Pancreas (tissue), 10 donors: Measurements from ENCODE around the gene MCTP2. TPM values are rescaled to one million over a fixed set of nuclear protein-coding genes. Genes with fewer than 3 reads are reported as not detected.

Experiments used
- ATAC-seq, 4 donors: fragments of 200-7000 bp; cut with Tn5 transposase; one replicate each; pipeline versions ENCODE4 v1.8.0 to v1.9.1; 2020; ENCODE audit warnings: mild to moderate bottlenecking in 4 of 4, moderate library complexity in 4 of 4
- DNase-seq, 6 donors: peaks; one replicate each; pipeline ENCODE4 v3.0.0-alpha.2; 2020
- FAIRE-seq: peaks from 2 replicates; lab custom pipeline; 2012; peaks lifted over from hg19 to GRCh38; lab: Jason Lieb, UNC
- H3K27ac ChIP-seq, 4 donors: fragments of 200-600 bp; sonication (generic); 1 replicate in 3 of 4; 2 replicates in 1 of 4; pipeline versions ENCODE4 v1.5.0 to v1.8.0; 2020
- H3K27me3 ChIP-seq, 4 donors: fragments of 200-600 bp; one replicate each; pipeline ENCODE4 v1.8.0; 2021
- H3K36me3 ChIP-seq, 3 donors: fragments of 200-600 bp; sonication (generic) in 1 of 3; one replicate each; pipeline versions ENCODE4 v1.5.0 to v1.8.0; 2020 to 2021
- H3K4me1 ChIP-seq, 3 donors: fragments of 200-600 bp; one replicate each; pipeline ENCODE4 v1.8.0; 2021
- H3K4me3 ChIP-seq, 4 donors: fragments of 200-600 bp; sonication (generic) in 2 of 4; one replicate each; pipeline versions ENCODE4 v1.5.0 to v1.8.0; 2020 to 2021
- H3K9me3 ChIP-seq, 4 donors: fragments of 200-600 bp; one replicate each; pipeline ENCODE4 v1.8.0; 2021
- WGBS, 2 donors: extraction: QIAGEN DNeasy Blood & Tissue Kit; methylation state at CpG; one replicate each; pipeline ENCODE4 v1.1.7; 2013; 5-methylcytosine and 5-hydroxymethylcytosine counted together
- intact Hi-C, 3 donors: fragments of 100-400 bp; cut with DNase I; formaldehyde crosslinking; loops; one replicate each; pipeline versions ENCODE4 v1.11.1 to v1.14.2; 2022
- polyA plus RNA-seq, 2 donors: library from polyadenylated mRNA; stranded (reverse); fragments of 200-250 nt; gene quantifications; one replicate each; pipeline ENCODE4 v1.2.3, GENCODE V29; 2013
- total RNA-seq, 6 donors: library from RNA; stranded (reverse); fragmentation: NEBNext Ultra II Directional in 4 of 6; extraction: Animal tissue kit (Norgen Biotek cat#: 25700) in 4 of 6; gene quantifications; one replicate each; pipeline versions ENCODE4 v1.2.1 to v1.2.4, GENCODE V29; 2021 to 2023
- TF ChIP-seq, protein P1 (sequence below), 4 donors: fragments of 200-600 bp; sonication (generic) in 3 of 4; IDR thresholded peaks; one replicate each; pipeline versions ENCODE4 v1.5.0 to v1.8.0; 2021; ENCODE audit warnings: antibody characterized with exemption in 4 of 4
- donor health status: healthy with polysubstance abuse.
- donor health status: DM: no; HTN: no; CAD: no; lungs with moderate emphysema.
- donor health status: DM: no; HTN: no; CAD: no.
- donor health status: control.
- donor health status: control.
- donor health status: Bipolar disorder and iron deficiency.
- donor health status: DM: yes; HTN: yes; CAD: no.
- donor health status: DM: no; HTN: no; CAD: no.
- donor health status: DM: no; HTN: no; CAD: no.
- donor health status: DM: yes; HTN: yes; CAD: no.

MCTP2 gene
- total and polyA plus RNA-seq, 8 donors, result 3.7 to 21.4 (median 14.7) TPM

DNA sequence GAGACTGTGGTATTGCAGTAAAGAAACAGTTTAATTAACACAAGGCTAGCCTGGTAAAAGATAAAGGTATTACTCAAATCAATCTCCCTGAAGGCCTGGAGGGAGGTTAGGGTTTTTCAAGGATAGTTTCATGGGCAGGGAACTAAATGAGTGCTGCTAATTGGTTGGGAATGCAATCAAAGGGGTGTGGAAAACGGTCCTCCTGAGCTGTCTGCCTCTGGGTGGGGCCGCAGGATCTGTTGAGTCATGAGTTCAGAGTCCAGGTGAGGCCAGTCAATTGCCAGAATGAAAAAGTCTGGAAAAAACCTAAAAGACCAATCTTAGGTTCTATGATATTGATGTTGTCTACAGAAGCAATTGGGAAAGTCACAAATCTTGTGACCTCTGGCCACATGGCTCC, 293.2 kb downstream of the MCTP2 start:
- intact Hi-C loops, result no loop called here
- TF ChIP-seq, protein P1, sequence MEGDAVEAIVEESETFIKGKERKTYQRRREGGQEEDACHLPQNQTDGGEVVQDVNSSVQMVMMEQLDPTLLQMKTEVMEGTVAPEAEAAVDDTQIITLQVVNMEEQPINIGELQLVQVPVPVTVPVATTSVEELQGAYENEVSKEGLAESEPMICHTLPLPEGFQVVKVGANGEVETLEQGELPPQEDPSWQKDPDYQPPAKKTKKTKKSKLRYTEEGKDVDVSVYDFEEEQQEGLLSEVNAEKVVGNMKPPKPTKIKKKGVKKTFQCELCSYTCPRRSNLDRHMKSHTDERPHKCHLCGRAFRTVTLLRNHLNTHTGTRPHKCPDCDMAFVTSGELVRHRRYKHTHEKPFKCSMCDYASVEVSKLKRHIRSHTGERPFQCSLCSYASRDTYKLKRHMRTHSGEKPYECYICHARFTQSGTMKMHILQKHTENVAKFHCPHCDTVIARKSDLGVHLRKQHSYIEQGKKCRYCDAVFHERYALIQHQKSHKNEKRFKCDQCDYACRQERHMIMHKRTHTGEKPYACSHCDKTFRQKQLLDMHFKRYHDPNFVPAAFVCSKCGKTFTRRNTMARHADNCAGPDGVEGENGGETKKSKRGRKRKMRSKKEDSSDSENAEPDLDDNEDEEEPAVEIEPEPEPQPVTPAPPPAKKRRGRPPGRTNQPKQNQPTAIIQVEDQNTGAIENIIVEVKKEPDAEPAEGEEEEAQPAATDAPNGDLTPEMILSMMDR (IDR thresholded peaks at IDR 0.05), result no peak
- 51 to 78% methylated on average over 2 of the region's 2 CpGs for WGBS, 2 donors
- ATAC-seq (no peak), FAIRE-seq (no peak), DNase-seq (no peak)
- no peaks in the 10 kb centered on the region for H3K9me3 ChIP-seq
- H3K27ac ChIP-seq, result no peak overlapping the region
- H3K4me3 ChIP-seq, result no peak overlapping the region
- H3K27me3 ChIP-seq, result no peaks in the 10 kb centered on the region
- no peaks in the 10 kb centered on the region for H3K4me1 ChIP-seq
- no peaks in the 10 kb centered on the region for H3K36me3 ChIP-seq

DNA sequence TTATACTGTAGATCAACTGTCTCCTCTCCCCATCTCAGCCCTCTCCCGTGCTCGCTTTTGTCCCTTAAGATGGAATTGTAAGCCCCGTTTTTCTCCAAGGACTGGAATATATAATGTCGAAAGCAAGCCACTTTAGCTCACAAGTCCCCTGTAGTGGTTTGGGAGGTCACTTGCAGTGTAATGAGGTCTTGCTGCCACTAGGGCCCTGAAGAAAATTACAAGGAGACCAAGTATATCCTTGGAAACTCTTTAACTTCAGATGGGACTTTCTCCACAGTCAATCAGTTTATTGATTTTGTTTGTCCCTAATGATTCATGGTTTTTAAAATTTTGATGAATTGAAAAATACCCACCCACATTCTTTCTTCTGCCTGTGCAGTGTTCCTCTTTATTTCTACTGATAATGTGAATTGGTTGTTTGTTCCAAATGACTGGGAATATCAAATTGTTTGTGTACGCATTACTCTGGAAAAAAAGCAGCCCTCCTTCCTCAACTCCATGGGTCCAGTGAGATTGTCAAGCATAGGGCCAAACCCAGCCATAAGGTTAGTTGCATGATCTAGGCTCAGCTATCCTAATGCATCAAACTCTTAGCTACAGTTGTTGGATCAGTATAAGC, 294.8 kb downstream of the MCTP2 start:
- H3K36me3 ChIP-seq, result no peaks in the 10 kb centered on the region
- WGBS, 2 donors, result 51 to 55% methylated on average over 5 of the region's 5 CpGs
- no peaks in the 10 kb centered on the region for H3K9me3 ChIP-seq
- ATAC-seq, result no peak
- H3K27me3 ChIP-seq, result no peaks in the 10 kb centered on the region
- H3K4me3 ChIP-seq, result no peak overlapping the region
- FAIRE-seq, result no peak
- DNase-seq, result no peak
- no peak overlapping the region for H3K27ac ChIP-seq
- TF ChIP-seq, protein P1 (IDR thresholded peaks at IDR 0.05), result peak in 2 of 4 donors; percentile 15 to 21
- intact Hi-C loops, result no loop called here
- H3K4me1 ChIP-seq, result no peaks in the 10 kb centered on the region

DNA sequence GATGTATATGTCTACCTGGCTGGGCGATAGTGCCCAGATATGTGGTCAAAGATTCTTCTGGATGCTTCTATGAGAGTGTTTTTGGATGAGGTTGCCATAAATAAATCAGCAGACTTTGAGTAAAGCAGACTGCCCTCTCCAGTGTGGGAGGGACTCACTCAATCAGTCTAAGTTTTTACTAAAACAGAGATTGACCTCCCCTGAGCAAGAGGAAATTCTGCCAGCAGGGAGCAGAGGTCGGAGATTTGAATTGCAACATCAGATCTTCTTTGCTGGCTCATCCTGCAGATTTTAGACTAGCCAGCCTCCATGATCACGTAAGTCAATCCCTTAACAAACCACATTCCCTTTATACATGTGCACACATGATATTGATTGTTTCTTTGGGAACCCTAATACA, 300.9 kb downstream of the MCTP2 start:
- ATAC-seq (no peak), FAIRE-seq (no peak)
- intact Hi-C loops, result no loop called here

More for the DNA sequence above, 300.9 kb downstream of the MCTP2 start:
- DNase-seq, result no peak
- Histone ChIP-seq H3K27ac (no peak overlapping the region), H3K4me3 (no peak overlapping the region), H3K9me3 (no peaks in the 10 kb centered on the region), H3K27me3 (no peaks in the 10 kb centered on the region), H3K4me1 (no peaks in the 10 kb centered on the region), H3K36me3 (no peaks in the 10 kb centered on the region)
- TF ChIP-seq, protein P1 (IDR thresholded peaks at IDR 0.05), result no peak
- WGBS, 2 donors, result 48 to 58% methylated on average over 3 of the region's 3 CpGs
